GM12878 (cell line): ENCODE data around the gene EMILIN2.

Source experiments
- BHLHE40 ChIP-seq, 2 experiments: fragments of 450-650 bp in 1 of 2; IDR thresholded peaks; 2 replicates each; pipeline ENCODE4 v1.6.1; 2011 to 2017; ENCODE audit warnings: low read depth in 2 of 2, borderline replicate concordance in 1 of 2, improper control_type of control experiment in 1 of 2, low read length in 1 of 2, mild to moderate bottlenecking in 1 of 2
- EZH2 ChIP-seq: IDR thresholded peaks from 2 replicates; pipeline ENCODE4 v1.6.1; 2012; ENCODE audit warnings: low read depth, mild to moderate bottlenecking, control low read depth, inconsistent platforms, low read length, borderline replicate concordance; ENCODE audit not compliant: control insufficient read depth
- FOXM1 ChIP-seq: IDR thresholded peaks from 2 replicates; pipeline ENCODE4 v1.6.1; 2012; ENCODE audit warnings: low read depth, mild to moderate bottlenecking, inconsistent platforms, low read length, moderate library complexity
- JUND ChIP-seq: IDR thresholded peaks from 2 replicates; pipeline ENCODE4 v1.6.1; 2012; ENCODE audit warnings: low read depth, mild to moderate bottlenecking, low read length, improper control_type of control experiment, moderate library complexity
- KDM1A ChIP-seq: fragments of 200-600 bp; sonication (generic); IDR thresholded peaks from 2 replicates; pipeline ENCODE4 v1.6.1; 2016; ENCODE audit warnings: borderline replicate concordance
- MEF2A ChIP-seq: IDR thresholded peaks from 2 replicates; pipeline ENCODE4 v1.6.1; 2011; ENCODE audit warnings: low read depth, mild to moderate bottlenecking, low read length, moderate library complexity; ENCODE audit not compliant: insufficient read depth
- SMARCA5 ChIP-seq: fragments of 450-650 bp; IDR thresholded peaks from 2 replicates; pipeline ENCODE4 v1.6.1; 2017; ENCODE audit warnings: mild to moderate bottlenecking
- SREBF1 ChIP-seq: IDR thresholded peaks from 2 replicates; pipeline ENCODE4 v1.6.1; 2012; ENCODE audit warnings: mild to moderate bottlenecking, low read length
- ZNF384 ChIP-seq: IDR thresholded peaks from 2 replicates; pipeline ENCODE4 v1.6.1; 2012; ENCODE audit warnings: low read depth, mild to moderate bottlenecking, low read length, improper control_type of control experiment, borderline replicate concordance
- ZZZ3 ChIP-seq: IDR thresholded peaks from 2 replicates; pipeline ENCODE4 v1.6.1; 2011; ENCODE audit warnings: low read depth; ENCODE audit not compliant: control insufficient read depth, insufficient read length
- TF ChIP-seq, protein P1 (sequence below), 3 experiments: IDR thresholded peaks in 2 of 3; conservative IDR thresholded peaks in 1 of 3; 2 replicates each; pipeline ENCODE4 v1.5.1; 2011; ENCODE audit warnings: low read depth in 3 of 3, low read length in 3 of 3, mild to moderate bottlenecking in 3 of 3, control low read depth in 2 of 3, moderate library complexity in 2 of 3, inconsistent platforms in 1 of 3, mixed read lengths in 1 of 3; ENCODE audit not compliant: control insufficient read depth in 2 of 3, insufficient read depth in 1 of 3; ENCODE audit errors: extremely low read depth in 1 of 3

GRCh38 chr18:2948038-2948437, 101.2 kb downstream of the EMILIN2 start:
- TF ChIP-seq EZH2 = no peak
- TF ChIP-seq SMARCA5 = no peak
- TF ChIP-seq FOXM1 = no peak
- TF ChIP-seq BHLHE40 (IDR thresholded peaks at IDR 0.05; ENCODE audit: borderline replicate concordance in 1 of 2, low read depth in 2 of 2, low read length in 1 of 2) = no peak
- TF ChIP-seq JUND = no peak
- TF ChIP-seq, protein P1, sequence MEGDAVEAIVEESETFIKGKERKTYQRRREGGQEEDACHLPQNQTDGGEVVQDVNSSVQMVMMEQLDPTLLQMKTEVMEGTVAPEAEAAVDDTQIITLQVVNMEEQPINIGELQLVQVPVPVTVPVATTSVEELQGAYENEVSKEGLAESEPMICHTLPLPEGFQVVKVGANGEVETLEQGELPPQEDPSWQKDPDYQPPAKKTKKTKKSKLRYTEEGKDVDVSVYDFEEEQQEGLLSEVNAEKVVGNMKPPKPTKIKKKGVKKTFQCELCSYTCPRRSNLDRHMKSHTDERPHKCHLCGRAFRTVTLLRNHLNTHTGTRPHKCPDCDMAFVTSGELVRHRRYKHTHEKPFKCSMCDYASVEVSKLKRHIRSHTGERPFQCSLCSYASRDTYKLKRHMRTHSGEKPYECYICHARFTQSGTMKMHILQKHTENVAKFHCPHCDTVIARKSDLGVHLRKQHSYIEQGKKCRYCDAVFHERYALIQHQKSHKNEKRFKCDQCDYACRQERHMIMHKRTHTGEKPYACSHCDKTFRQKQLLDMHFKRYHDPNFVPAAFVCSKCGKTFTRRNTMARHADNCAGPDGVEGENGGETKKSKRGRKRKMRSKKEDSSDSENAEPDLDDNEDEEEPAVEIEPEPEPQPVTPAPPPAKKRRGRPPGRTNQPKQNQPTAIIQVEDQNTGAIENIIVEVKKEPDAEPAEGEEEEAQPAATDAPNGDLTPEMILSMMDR (IDR thresholded peaks at IDR 0.05 in 2 of 3, conservative IDR thresholded peaks at IDR 0.05 in 1 of 3; ENCODE audit: control insufficient read depth in 2 of 3, extremely low read depth in 1 of 3, insufficient read depth in 1 of 3, low read depth in 3 of 3, low read length in 3 of 3) = no peak; a peak in 1 of 6 replicates
- no peak for TF ChIP-seq MEF2A
- no peak for TF ChIP-seq ZNF384
- no peak for TF ChIP-seq ZZZ3
- TF ChIP-seq SREBF1 = no peak
- TF ChIP-seq KDM1A = no peak
